Activated CD8-positive, alpha-beta T cell treated with anti-CD3 and anti-CD28 coated beads for 36 hours (primary cell): ENCODE measurements around the gene DCDC1. TPM values are rescaled to one million over a fixed set of nuclear protein-coding genes. Genes with fewer than 3 reads are reported as not detected.
A peak's percentile ranks its signal among the peaks of the same experiment; 100 is the strongest.

Source experiments
- ATAC-seq: fragments of 200-7000 bp; cut with Tn5 transposase; one replicate; pipeline ENCODE4 v1.10.0; 2021; ENCODE audit warnings: mild to moderate bottlenecking, moderate library complexity
- CTCF ChIA-PET: fragments of 350-600 bp; sonication (Branson Sonifier 250); formaldehyde crosslinking; loops from one replicate; lab custom pipeline; 2021; ENCODE audit warnings: antibody characterized with exemption; lab: Charles Lee
- POLR2A ChIA-PET: fragments of 350-600 bp; sonication (Branson Sonifier 250); formaldehyde crosslinking; loops from one replicate; lab custom pipeline; 2021; ENCODE audit warnings: antibody characterized with exemption; lab: Charles Lee
- DNase-seq: peaks from one replicate; pipeline ENCODE4 v3.0.0-alpha.2; 2020
- H3K27ac Mint-ChIP-seq: one replicate; pipeline ENCODE4 v1.8.0; 2021; ENCODE audit warnings: mild to moderate bottlenecking, mixed read lengths
- H3K27me3 Mint-ChIP-seq: one replicate; pipeline ENCODE4 v1.8.0; 2021; ENCODE audit warnings: mixed read lengths
- H3K36me3 Mint-ChIP-seq: one replicate; pipeline ENCODE4 v1.8.0; 2021; ENCODE audit warnings: low read depth, mixed read lengths
- H3K4me1 Mint-ChIP-seq: one replicate; pipeline ENCODE4 v1.8.0; 2021; ENCODE audit warnings: low read depth, mixed read lengths
- H3K4me3 Mint-ChIP-seq: one replicate; pipeline ENCODE4 v1.8.0; 2021; ENCODE audit warnings: mild to moderate bottlenecking, moderate library complexity, mixed read lengths
- H3K9me3 Mint-ChIP-seq: one replicate; pipeline ENCODE4 v1.8.0; 2021; ENCODE audit warnings: mixed read lengths
- intact Hi-C: fragments of 100-400 bp; cut with micrococcal nuclease; formaldehyde crosslinking; loops from one replicate; pipeline ENCODE4 v1.10.0; 2022
- total RNA-seq, 2 experiments: library from RNA; stranded (reverse); gene quantifications; one replicate each; pipeline ENCODE4 v1.2.3, GENCODE V29; 2021
- TF ChIP-seq, protein P1 (sequence below): fragments of 200-600 bp; IDR thresholded peaks from one replicate; pipeline ENCODE4 v1.8.0; 2022; ENCODE audit warnings: antibody characterized with exemption, mild to moderate bottlenecking

The DCDC1 gene
- total RNA-seq, 2 experiments from 2014 or later: not detected

DNA sequence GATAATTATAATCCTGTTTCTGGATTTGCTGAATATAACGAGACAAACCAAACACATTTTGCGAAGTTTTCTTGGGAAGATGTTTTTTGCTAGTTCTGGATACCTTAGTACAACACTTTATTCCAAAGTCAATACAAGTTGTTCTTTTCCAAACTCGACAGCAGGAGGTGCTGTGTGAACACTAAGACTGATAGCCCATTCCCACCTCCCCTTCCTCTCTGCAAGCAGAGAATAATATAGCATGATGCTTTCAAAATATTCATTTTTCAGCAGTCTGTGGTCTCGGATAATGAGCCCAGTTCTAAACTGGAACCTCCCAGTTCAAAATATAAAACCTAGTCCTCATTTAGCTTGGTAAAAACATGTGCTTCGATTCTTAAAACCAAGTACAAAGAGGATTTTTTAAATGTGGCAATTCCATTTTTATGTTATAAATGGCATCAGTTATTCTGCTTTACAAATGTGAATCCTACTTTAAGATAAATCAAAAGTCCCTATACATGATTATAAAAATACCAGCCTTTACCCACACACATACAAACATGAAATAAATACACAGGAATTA lies 129.1 kb downstream of the DCDC1 start:
- no peak overlapping the region for H3K4me3 Mint-ChIP-seq
- POLR2A ChIA-PET: no interaction called here

DNA sequence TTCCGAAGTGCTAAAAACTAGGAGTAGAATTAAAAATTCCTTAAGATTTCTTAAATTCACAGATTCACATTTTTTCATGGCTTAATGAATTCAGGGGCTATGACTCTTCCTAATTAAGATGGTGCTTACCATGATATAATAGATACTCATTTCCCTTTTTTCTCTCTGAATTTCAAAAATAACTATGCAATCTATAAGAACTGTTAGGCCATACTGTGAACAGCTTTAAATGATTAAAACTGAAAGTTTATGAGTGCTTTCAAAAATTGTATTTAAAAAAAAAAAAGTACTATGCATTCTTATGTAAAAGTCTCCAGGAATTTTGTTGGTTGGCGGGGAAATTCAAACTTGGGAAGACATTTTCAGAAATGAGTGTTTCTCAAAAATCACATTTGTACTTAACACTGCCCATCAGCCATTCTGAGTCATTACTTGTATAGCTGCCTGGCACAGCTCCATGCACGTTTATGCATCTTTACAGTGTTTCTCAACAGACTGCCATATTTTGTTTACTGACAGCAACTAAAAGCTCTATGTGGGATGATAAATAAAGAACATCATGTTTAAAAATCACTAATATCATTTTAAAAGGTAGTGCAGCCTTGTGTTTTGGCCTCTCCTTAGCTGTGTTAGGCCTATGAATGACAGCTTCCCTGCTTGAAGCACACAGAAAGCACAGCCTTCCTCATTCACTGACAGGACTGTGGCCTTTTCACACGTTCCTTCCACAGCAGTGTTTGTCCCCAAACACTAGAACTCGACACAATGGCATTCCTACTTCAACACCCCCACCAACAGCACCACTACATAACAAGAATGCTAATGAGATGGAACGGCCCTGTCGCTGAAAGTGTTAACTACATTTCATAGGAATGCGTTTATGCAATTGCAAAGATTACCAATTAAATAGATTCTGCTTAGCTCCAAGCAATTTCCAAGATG lies 131.4 kb downstream of the DCDC1 start:
- ATAC-seq (no peak), DNase-seq (no peak)
- Mint-ChIP-seq H3K27me3 (peaks cover 3% of the 10 kb centered on the region), H3K9me3 (no peaks in the 10 kb centered on the region), H3K36me3 (no peaks in the 10 kb centered on the region), H3K4me1 (no peaks in the 10 kb centered on the region), H3K4me3 (no peak overlapping the region), H3K27ac (no peak overlapping the region)
- TF ChIP-seq, protein P1, sequence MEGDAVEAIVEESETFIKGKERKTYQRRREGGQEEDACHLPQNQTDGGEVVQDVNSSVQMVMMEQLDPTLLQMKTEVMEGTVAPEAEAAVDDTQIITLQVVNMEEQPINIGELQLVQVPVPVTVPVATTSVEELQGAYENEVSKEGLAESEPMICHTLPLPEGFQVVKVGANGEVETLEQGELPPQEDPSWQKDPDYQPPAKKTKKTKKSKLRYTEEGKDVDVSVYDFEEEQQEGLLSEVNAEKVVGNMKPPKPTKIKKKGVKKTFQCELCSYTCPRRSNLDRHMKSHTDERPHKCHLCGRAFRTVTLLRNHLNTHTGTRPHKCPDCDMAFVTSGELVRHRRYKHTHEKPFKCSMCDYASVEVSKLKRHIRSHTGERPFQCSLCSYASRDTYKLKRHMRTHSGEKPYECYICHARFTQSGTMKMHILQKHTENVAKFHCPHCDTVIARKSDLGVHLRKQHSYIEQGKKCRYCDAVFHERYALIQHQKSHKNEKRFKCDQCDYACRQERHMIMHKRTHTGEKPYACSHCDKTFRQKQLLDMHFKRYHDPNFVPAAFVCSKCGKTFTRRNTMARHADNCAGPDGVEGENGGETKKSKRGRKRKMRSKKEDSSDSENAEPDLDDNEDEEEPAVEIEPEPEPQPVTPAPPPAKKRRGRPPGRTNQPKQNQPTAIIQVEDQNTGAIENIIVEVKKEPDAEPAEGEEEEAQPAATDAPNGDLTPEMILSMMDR: no peak
- ChIA-PET CTCF (interaction anchor here (0.9 to 3.9 kb wide), 4 partner anchors 20 to 938 kb away, joined by 3 to 15 read pairs (median 6); no protein-coding TSS in a partner anchor), POLR2A (no interaction called here)
- intact Hi-C loops: no loop called here

More for the DNA sequence above, 129.1 kb downstream of the DCDC1 start:
- Mint-ChIP-seq H3K4me1 (no peaks in the 10 kb centered on the region), H3K9me3 (no peaks in the 10 kb centered on the region), H3K36me3 (no peaks in the 10 kb centered on the region), H3K27me3 (peaks cover 3% of the 10 kb centered on the region), H3K27ac (no peak overlapping the region)
- DNase-seq (peak; percentile 23), ATAC-seq (no peak)
- CTCF ChIA-PET: interaction anchor here (0.6 to 3.1 kb wide), 13 partner anchors 13 to 968 kb away, joined by 3 to 19 read pairs (median 3); no protein-coding TSS in a partner anchor
- TF ChIP-seq, protein P1: peak; percentile 61
- intact Hi-C loops: loop anchor here (5.0 kb wide), 1 partner anchor 717 kb away; no protein-coding TSS in a partner anchor

DNA sequence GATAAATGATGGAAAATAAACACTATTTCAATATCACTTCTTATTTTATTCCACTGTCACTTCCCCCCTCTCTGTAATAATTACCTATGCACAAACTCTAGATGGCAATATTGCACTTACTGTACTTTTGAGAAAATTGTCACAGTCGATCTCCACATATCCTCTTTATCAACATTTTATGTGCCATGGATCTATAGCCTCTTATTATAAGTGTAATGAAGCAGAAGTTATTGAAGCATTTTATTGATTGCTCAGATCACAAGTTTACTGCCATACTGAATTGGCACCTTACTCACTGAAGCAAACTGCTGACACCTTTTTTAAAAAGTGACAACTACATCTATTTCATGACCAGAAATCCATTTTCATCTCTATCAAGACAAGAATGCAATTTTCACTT lies 133.4 kb downstream of the DCDC1 start:
- DNase-seq (no peak), ATAC-seq (no peak)
- POLR2A ChIA-PET: no interaction called here
- Mint-ChIP-seq H3K27me3 (peaks cover 3% of the 10 kb centered on the region), H3K4me3 (no peak overlapping the region), H3K27ac (no peak overlapping the region), H3K9me3 (no peaks in the 10 kb centered on the region), H3K4me1 (no peaks in the 10 kb centered on the region), H3K36me3 (no peaks in the 10 kb centered on the region)
- intact Hi-C loops: no loop called here
- CTCF ChIA-PET: interaction anchor here (1.0 to 3.9 kb wide), 4 partner anchors 129 to 940 kb away, joined by 4 to 15 read pairs (median 4); no protein-coding TSS in a partner anchor
- TF ChIP-seq, protein P1: peak; percentile 39

DNA sequence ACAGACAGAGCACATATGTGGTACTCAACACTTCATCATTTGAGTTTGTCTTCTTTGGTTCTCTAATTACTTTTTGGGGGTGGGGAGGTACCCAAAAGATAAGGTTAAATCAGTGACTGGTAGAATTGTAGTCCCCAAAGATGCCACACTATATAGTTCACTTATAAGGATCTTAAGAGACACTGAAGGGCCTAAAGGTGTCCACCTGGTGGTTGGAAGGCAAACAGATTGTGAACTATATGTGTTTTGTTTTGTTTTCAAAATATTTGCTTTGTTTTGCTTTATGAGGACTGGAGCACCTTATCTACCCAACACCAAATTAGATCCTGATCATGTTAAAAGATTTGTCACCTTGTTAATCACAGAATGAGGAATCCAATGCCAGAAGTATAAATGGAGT lies 136.1 kb downstream of the DCDC1 start:
- intact Hi-C loops: no loop called here
- no peak overlapping the region for H3K4me3 Mint-ChIP-seq
- H3K27ac Mint-ChIP-seq: no peak overlapping the region
- DNase-seq (no peak), ATAC-seq (no peak)
- CTCF ChIA-PET: interaction anchor here (1.1 to 2.2 kb wide), 2 partner anchors 126 to 819 kb away, joined by 3 to 9 read pairs; no protein-coding TSS in a partner anchor
- POLR2A ChIA-PET: no interaction called here
- H3K9me3 Mint-ChIP-seq: no peaks in the 10 kb centered on the region
- TF ChIP-seq, protein P1: no peak
- H3K36me3 Mint-ChIP-seq: no peaks in the 10 kb centered on the region
- H3K27me3 Mint-ChIP-seq: peaks cover 3% of the 10 kb centered on the region
- H3K4me1 Mint-ChIP-seq: no peaks in the 10 kb centered on the region
